Stimulated activated naive CD8-positive, alpha-beta T cell treated with anti-CD3 and anti-CD28 coated beads, Interleukin-15, amount 100 ng/mL, for 72 hours (primary cell): ENCODE results near the gene ANKRD13B.

ENCODE experiments used
- ATAC-seq: fragments of 150-1000 bp; cut with Tn5 transposase; 2 replicates; pipeline ENCODE4 v1.10.0; 2021; ENCODE audit warnings: mild to moderate bottlenecking, moderate library complexity
- DNase-seq, 2 donors: peaks; one replicate each; pipeline ENCODE4 v3.0.0; 2021 to 2022
- H3K27ac Mint-ChIP-seq, 2 donors: one replicate each; pipeline ENCODE4 v1.8.0; 2022; ENCODE audit warnings: mild to moderate bottlenecking in 2 of 2, mixed read lengths in 2 of 2, moderate library complexity in 2 of 2
- H3K27me3 Mint-ChIP-seq: one replicate; pipeline ENCODE4 v1.8.0; 2022; ENCODE audit warnings: mixed read lengths
- H3K4me1 Mint-ChIP-seq: one replicate; pipeline ENCODE4 v1.8.0; 2022; ENCODE audit warnings: mild to moderate bottlenecking, mixed read lengths
- H3K4me3 Mint-ChIP-seq, 2 donors: one replicate each; pipeline ENCODE4 v1.8.0; 2022; ENCODE audit warnings: mild to moderate bottlenecking in 2 of 2, mixed read lengths in 2 of 2, moderate library complexity in 1 of 2
- H3K9me3 Mint-ChIP-seq, 2 donors: one replicate each; pipeline ENCODE4 v1.8.0; 2022; ENCODE audit warnings: mixed read lengths in 2 of 2

The ANKRD13B gene

DNA sequence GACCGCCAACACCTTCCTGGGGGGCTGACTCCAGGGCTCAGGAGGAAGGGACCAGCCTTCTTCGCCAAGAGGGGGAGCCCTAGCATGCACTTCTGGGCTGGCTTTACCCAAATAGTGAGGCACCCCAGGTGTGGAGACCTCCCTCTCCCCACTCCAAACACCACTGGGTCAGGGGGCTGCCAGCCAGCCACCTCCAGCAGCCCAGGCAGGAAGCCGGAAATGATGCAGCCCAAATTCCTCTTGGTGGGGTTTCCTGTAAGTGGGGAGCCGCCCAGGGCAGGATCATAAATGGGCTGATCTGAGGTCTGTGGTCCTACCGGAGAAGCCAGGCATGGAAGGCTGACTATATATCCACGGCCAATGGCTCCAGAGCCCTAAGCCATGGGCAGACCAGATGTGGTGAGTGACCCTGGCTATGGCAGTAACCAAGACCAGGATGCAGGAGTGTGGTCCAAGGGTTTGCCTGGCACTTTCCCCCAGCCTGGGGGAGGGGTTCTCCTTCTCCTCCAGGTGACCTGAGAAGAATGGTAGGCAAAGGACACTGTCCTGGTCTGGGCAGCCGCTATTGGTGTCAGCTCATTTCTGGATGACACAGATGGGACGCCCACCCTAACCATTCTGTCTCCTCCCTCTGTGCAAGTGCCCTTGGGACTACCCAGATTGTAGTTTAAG lies 7.7 kb upstream of the ANKRD13B start:
- peak overlapping the region; percentile 63 to 76 for H3K4me3 Mint-ChIP-seq
- H3K9me3 Mint-ChIP-seq: no peaks in the 10 kb centered on the region
- no peaks in the 10 kb centered on the region for H3K27me3 Mint-ChIP-seq
- DNase-seq: peak in 1 of 2 donors; percentile 41
- peak overlapping the region; percentile 34 to 86 for H3K27ac Mint-ChIP-seq
- no peak for ATAC-seq
- peaks cover 72% of the 10 kb centered on the region for H3K4me1 Mint-ChIP-seq

DNA sequence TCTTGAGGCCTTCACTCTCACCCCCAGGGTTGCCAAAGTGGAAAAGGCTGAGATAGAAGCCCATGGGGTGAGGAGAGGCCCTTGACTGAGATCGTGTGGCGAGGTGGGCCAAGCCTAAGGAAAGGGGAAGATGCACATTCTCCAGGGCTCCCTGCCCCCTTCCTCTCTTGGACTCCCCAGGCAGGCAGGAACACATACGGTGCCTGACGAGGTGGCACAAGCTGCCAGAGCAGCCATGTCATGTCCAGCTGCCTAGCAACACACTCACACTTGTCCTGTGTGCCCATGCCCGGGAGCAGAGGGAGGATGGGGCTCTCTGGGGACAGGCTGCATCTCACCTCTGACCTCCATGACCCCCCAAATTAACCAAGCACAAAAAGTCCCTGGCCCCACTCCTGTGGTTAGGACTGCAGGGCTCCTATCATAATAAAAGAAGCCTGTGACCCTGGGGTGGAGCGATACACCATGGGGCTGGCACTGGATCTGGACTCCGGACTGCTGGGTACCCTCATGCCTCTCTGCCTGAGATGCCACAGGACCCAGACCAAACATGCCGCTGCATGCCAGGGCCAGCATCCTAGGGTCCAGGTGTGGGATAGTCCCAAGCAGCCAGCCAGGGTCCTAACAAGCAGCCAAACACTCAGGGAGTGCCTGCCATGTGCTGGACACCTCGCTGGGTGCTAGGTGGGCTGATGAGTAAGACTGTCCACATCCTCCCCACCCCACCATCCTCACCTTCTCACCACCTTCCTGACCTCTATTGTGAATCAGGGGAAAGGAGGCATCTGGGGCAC lies 6.1 kb upstream of the ANKRD13B start:
- peak overlapping the region; percentile 95 to 98 for H3K4me3 Mint-ChIP-seq
- H3K27me3 Mint-ChIP-seq: no peaks in the 10 kb centered on the region
- no peaks in the 10 kb centered on the region for H3K9me3 Mint-ChIP-seq
- peak overlapping the region; percentile 82 to 84 for H3K27ac Mint-ChIP-seq
- no peak for DNase-seq
- peaks cover 73% of the 10 kb centered on the region for H3K4me1 Mint-ChIP-seq
- no peak for ATAC-seq

DNA sequence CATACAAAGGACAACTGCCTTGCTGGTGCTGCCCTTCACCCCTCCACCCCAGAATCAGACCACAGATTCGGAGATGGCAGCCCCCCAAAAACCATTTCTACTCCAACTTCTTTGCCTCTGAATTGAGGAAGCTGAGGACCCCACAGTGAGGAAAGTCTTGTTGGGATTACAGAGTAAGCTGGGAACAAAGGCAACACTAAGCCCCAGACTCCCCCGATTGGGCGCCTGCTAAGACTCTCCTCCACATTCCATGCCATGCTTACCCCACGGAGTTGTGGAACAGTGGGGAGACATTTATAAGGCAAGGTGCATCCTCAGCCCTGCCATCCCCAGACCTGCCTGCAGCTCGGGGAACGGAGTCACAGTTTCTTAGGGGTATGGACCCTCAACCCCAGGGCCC lies 5.3 kb upstream of the ANKRD13B start:
- H3K9me3 Mint-ChIP-seq: no peaks in the 10 kb centered on the region
- no peaks in the 10 kb centered on the region for H3K27me3 Mint-ChIP-seq
- DNase-seq (no peak), ATAC-seq (no peak)
- H3K4me3 Mint-ChIP-seq: peak overlapping the region; percentile 95 to 98
- peak overlapping the region; percentile 82 to 95 for H3K27ac Mint-ChIP-seq
- peaks cover 80% of the 10 kb centered on the region for H3K4me1 Mint-ChIP-seq

DNA sequence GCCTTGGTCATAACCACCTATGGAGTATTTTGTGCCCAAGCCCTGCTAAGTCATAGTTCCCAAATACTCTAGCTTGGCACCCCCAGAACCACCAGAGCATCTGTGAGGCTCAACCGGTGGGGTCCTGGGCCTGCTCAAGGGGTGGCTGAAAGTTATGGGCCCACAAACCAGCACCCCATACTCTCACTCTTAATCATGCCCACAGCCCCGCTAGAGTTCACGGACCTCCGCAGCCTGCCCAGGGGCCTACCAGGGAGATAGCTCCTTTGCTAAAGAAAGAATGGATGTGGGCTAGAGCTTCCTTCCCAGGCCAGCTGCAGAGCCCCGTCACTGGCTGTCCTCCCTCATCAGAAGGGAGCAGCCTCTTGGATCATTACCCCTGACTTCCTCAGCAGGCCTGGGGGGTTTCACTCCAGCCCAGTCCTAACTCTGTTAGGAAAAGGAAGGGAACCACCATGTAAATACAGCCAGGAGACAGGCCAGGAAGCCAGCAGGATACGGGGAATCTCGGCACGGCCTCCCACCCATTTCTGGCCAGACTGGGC lies 4.8 kb upstream of the ANKRD13B start:
- H3K4me3 Mint-ChIP-seq: peak overlapping the region; percentile 95 to 98
- ATAC-seq (peak; percentile 8), DNase-seq (peak in 1 of 2 donors; percentile 48)
- H3K9me3 Mint-ChIP-seq: no peaks in the 10 kb centered on the region
- peak overlapping the region; percentile 84 to 95 for H3K27ac Mint-ChIP-seq
- peaks cover 85% of the 10 kb centered on the region for H3K4me1 Mint-ChIP-seq
- no peaks in the 10 kb centered on the region for H3K27me3 Mint-ChIP-seq

DNA sequence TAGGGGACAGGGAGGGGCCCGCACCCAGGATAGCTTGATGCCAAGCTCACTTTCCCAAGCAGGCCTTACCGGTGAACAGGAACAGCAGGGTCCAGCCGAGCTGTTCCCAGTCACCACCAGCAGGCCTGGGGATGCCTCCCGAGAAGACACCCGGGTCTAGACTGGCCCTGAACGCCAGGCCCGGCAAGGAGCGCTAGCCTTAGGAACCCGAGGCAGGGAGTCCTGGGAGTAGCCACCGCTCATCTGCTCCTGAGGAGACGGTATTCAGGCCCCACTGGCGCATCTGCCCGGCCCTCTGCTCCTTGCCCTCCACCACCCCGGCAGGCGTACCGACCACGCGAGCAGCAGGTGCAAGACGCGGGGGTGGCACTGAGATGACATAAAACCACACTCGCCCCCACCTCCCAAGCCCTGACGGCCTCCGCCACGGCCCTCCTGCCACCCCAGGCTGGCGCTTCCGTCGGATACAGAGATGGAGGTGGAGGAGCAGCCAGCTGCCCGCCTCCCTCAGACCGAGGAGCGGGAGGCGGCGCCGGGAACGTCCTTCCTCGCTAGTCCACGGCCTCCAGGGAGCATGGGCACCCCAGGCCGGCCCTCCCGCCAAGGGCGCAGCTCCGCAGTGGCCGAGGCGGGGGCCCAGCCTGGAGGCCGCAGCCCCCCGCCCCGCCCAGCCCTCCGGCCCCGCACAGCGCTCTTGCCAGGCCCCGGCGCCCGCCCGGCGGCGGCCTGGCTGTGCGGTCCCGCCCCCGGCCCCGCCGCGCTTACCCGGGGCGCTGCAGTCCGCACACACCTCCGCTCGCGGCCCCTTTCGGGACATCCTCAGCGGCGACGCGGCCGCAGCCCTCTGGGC lies 4.1 kb upstream of the ANKRD13B start:
- Mint-ChIP-seq H3K27ac (peak overlapping the region; percentile 41 to 84), H3K27me3 (no peaks in the 10 kb centered on the region), H3K4me3 (peak overlapping the region; percentile 95 to 98), H3K9me3 (no peaks in the 10 kb centered on the region), H3K4me1 (peaks cover 86% of the 10 kb centered on the region)
- ATAC-seq (peak; percentile 30), DNase-seq (peak in 1 of 2 donors; percentile 59)

GRCh38 chr17:29589524-29590410 lies 3.2 kb upstream of the ANKRD13B start, which contains the start of gene GIT1:
Gene GIT1, minus strand, starts transcription at chr17:29589648. Its CDS starts 270 bp downstream, at chr17:29589378.
- DNase-seq (peak; percentile 82), ATAC-seq (peak; percentile 74)
- Mint-ChIP-seq H3K4me1 (peaks cover 86% of the 10 kb centered on the region), H3K27me3 (no peaks in the 10 kb centered on the region), H3K9me3 (no peaks in the 10 kb centered on the region), H3K27ac (peak within 1 kb of the TSS; percentile 53 to 84), H3K4me3 (peak within 1 kb of the TSS; percentile 95 to 98)

DNA sequence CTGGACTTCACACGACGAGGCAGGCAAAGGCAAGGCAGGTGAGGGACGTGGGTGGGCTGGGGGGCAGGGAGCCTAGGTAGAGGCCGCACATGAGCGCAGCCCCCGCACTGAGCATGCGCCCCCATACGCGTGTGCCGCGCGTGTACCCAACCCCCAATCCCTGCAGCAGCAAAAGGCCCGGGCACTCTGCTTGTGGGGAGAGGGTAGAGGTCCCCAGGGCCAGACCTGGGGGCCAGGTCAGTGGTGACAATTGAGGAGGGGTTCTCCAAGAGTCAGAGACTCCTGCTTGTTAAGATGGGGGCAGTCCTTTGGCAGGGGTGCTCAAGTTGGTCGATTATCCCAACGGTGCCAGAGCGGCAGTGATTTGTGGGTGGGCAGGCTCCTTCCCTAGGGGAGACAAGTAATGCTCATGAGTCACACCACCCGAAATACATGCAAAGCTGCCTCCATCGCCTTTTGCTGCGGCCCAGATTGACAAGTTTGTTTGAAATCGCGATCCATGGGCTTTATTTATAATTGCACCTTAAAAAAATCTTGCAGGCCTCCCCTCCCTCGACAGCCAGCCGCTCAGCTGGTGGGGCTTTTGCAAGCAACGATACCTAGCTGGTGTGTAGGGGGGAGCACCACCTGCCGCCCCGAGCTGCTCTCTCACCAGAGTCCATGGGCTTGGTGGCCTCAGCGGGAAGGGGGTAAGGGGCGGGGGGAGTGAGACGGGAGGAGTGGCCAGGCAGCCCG lies 2.4 kb upstream of the ANKRD13B start:
- no peak for ATAC-seq
- Mint-ChIP-seq H3K9me3 (no peaks in the 10 kb centered on the region), H3K27me3 (no peaks in the 10 kb centered on the region), H3K4me1 (peaks cover 85% of the 10 kb centered on the region), H3K4me3 (peak overlapping the region; percentile 82 to 91), H3K27ac (peak overlapping the region in 1 of 2 donors; percentile 59)
- peak; percentile 46 to 51 for DNase-seq

GRCh38 chr17:29591146-29591736 lies 1.7 kb upstream of the ANKRD13B start:
- peak; percentile 23 for ATAC-seq

DNA sequence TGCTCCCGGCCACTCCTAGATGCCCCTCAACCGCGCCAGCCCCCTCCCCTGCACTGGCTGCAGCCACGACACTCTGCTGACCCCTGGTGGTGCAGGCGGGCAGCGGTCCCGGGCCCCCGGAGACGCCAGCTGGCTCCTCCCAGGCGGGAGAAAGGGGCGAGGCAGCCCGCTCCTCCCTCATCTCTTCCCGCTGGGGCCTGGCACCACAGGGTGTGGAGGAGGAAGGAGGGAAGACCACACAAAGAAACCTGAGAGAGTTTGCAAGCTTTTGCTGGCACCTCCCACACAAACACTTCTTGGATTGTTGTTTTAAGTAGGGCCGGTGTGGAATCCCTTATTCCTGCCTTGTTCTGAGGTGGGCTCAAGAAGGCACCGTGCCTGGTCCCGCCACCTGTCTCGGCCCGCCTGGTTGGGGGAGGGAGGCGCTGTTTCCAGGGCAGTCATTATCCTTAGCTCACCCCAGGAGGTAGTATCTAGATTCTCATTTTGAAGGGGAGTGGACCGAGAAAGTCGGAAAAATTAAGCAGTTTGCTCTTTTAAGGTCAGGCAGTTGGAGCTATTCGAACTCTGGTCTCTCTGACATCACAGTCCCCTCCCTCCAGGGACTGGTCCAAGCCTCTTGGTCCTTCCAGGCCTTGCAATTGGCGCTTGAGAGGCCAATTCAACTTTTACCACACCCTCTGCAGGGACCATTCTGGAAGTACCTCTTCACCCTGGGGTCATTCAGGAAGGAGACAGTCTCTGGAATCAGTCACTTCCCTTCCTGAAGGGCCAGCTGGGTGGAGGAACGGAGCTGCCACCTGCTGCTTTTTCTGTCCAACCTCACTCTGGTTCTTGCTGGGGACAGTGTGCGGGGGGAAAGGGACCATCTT lies 959 bp upstream of the ANKRD13B start:
- no peaks in the 10 kb centered on the region for H3K9me3 Mint-ChIP-seq
- peaks cover 77% of the 10 kb centered on the region for H3K4me1 Mint-ChIP-seq
- H3K27ac Mint-ChIP-seq: no peak overlapping the region
- DNase-seq: peak; percentile 83 to 84
- H3K27me3 Mint-ChIP-seq: no peaks in the 10 kb centered on the region
- peak overlapping the region; percentile 82 to 91 for H3K4me3 Mint-ChIP-seq
- peak; percentile 51 for ATAC-seq

More at GRCh38 chr17:29591146-29591736, 1.7 kb upstream of the ANKRD13B start:
- no peaks in the 10 kb centered on the region for H3K27me3 Mint-ChIP-seq
- H3K4me1 Mint-ChIP-seq: peaks cover 81% of the 10 kb centered on the region
- peak; percentile 60 to 63 for DNase-seq
- no peaks in the 10 kb centered on the region for H3K9me3 Mint-ChIP-seq
- peak overlapping the region; percentile 82 to 91 for H3K4me3 Mint-ChIP-seq
- H3K27ac Mint-ChIP-seq: peak overlapping the region; percentile 74 to 81

- peak overlapping the region; percentile 82 to 88 for H3K4me3 Mint-ChIP-seq
- no peaks in the 10 kb centered on the region for H3K27me3 Mint-ChIP-seq
- peak overlapping the region in 1 of 2 donors; percentile 67 for H3K27ac Mint-ChIP-seq
- DNase-seq: peak in 1 of 2 donors; percentile 43
- ATAC-seq: no peak
- peaks cover 61% of the 10 kb centered on the region for H3K4me1 Mint-ChIP-seq
- no peaks in the 10 kb centered on the region for H3K9me3 Mint-ChIP-seq
Observed at GRCh38 chr17:29593591-29594518, 923 bp downstream of the ANKRD13B start.

DNA sequence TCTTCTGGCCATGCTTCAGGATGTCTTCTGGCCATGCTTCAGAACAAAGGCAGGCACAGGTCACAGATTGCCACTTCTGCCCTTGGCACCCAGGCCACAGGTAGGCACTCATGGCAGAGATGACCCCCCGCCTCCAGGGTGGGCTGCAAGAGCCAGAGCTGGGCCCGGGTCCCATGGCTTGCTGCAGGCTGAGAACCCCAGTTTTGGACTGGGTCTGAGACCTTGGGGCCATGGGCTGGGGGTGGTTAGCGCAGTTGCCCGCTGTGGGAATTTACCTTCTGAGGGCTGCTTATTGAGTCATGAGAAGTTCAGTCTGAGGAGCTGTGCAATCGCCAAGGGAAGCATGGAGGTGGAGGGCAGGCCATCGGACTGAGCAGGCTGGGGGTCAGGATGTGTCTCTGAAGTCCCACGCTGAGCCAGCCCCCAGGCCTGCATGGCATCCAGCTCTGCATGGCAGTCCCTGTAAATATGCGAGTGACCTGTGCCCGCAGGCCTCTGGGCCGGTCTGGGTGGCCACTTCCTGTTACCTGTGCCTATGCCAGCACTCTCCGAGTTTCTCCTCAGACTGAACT lies 1.7 kb downstream of the ANKRD13B start:
- Mint-ChIP-seq H3K9me3 (no peaks in the 10 kb centered on the region), H3K27me3 (no peaks in the 10 kb centered on the region), H3K4me3 (peak overlapping the region; percentile 82 to 88), H3K27ac (no peak overlapping the region), H3K4me1 (peaks cover 61% of the 10 kb centered on the region)
- ATAC-seq: no peak
- DNase-seq: no peak
